H9 (cell line): ENCODE data around the gene LRP1B. TPM values are rescaled to one million over a fixed set of nuclear protein-coding genes. Genes with fewer than 3 reads are reported as not detected.

Experiments
- DNase-seq: peaks from one replicate; pipeline ENCODE4 v3.0.0-alpha.2; 2017
- H2AFZ ChIP-seq: one replicate; pipeline ENCODE4 v1.6.1; 2013; ENCODE audit warnings: mild to moderate bottlenecking, low read length, control low read depth, moderate library complexity
- H2AK5ac ChIP-seq: 2 replicates; pipeline ENCODE4 v1.6.1; 2013; ENCODE audit warnings: low read length, control low read depth, mixed read lengths; ENCODE audit not compliant: insufficient read length
- H2BK120ac ChIP-seq: one replicate; pipeline ENCODE4 v1.6.1; 2013; ENCODE audit warnings: low read depth, mild to moderate bottlenecking, low read length, control low read depth, inconsistent platforms; ENCODE audit not compliant: poor library complexity, severe bottlenecking
- H2BK12ac ChIP-seq: 2 replicates; pipeline ENCODE4 v1.6.1; 2013; ENCODE audit warnings: low read length, control low read depth, mixed read lengths, low read depth; ENCODE audit not compliant: insufficient read length
- H2BK15ac ChIP-seq: 2 replicates; pipeline ENCODE4 v1.6.1; 2013; ENCODE audit warnings: low read depth, low read length, control low read depth
- H2BK20ac ChIP-seq: one replicate; pipeline ENCODE4 v1.6.1; 2013; ENCODE audit warnings: low read depth, mild to moderate bottlenecking, low read length, control low read depth, inconsistent platforms; ENCODE audit not compliant: poor library complexity, severe bottlenecking
- H2BK5ac ChIP-seq: 2 replicates; pipeline ENCODE4 v1.6.1; 2013; ENCODE audit warnings: low read length, control low read depth, mixed read lengths; ENCODE audit not compliant: insufficient read length
- H3K14ac ChIP-seq: 2 replicates; pipeline ENCODE4 v1.6.1; 2013; ENCODE audit warnings: low read length, control low read depth; ENCODE audit not compliant: insufficient read depth
- H3K18ac ChIP-seq: 2 replicates; pipeline ENCODE4 v1.6.1; 2013; ENCODE audit warnings: low read depth, mild to moderate bottlenecking, mixed read lengths, low read length, control low read depth; ENCODE audit not compliant: insufficient read length
- H3K23ac ChIP-seq: 2 replicates; pipeline ENCODE4 v1.6.1; 2013; ENCODE audit warnings: low read length, control low read depth, mixed read lengths, low read depth; ENCODE audit not compliant: insufficient read length
- H3K23me2 ChIP-seq: 2 replicates; pipeline ENCODE4 v1.6.1; 2013; ENCODE audit warnings: low read depth, mild to moderate bottlenecking, mixed read lengths, low read length, control low read depth; ENCODE audit not compliant: insufficient read length, poor library complexity, severe bottlenecking
- H3K27ac ChIP-seq: 2 replicates; pipeline ENCODE4 v1.5.1; 2013; ENCODE audit warnings: low read length, control low read depth, mixed read lengths, low read depth; ENCODE audit not compliant: insufficient read length
- H3K27me3 ChIP-seq: 2 replicates; pipeline ENCODE4 v1.6.1; 2013; ENCODE audit warnings: low read length, control low read depth, inconsistent platforms; ENCODE audit not compliant: insufficient read depth
- H3K4ac ChIP-seq: 2 replicates; pipeline ENCODE4 v1.6.1; 2013; ENCODE audit warnings: low read depth, mild to moderate bottlenecking, control low read depth, inconsistent platforms, low read length, moderate library complexity
- H3K4me1 ChIP-seq: 2 replicates; pipeline ENCODE4 v1.6.1; 2013; ENCODE audit warnings: low read length, control low read depth, inconsistent platforms; ENCODE audit not compliant: insufficient read depth
- H3K4me2 ChIP-seq: 2 replicates; pipeline ENCODE4 v1.6.1; 2013; ENCODE audit warnings: low read length, control low read depth, mixed read lengths; ENCODE audit not compliant: insufficient read length, insufficient read depth
- H3K56ac ChIP-seq: 2 replicates; pipeline ENCODE4 v1.6.1; 2013; ENCODE audit warnings: low read depth, mild to moderate bottlenecking, mixed read lengths, low read length, control low read depth; ENCODE audit not compliant: insufficient read length
- H3K79me1 ChIP-seq: 2 replicates; pipeline ENCODE4 v1.6.1; 2013; ENCODE audit warnings: low read depth, mild to moderate bottlenecking, moderate library complexity, low read length, control low read depth, inconsistent platforms; ENCODE audit not compliant: insufficient read depth, poor library complexity, severe bottlenecking
- H3K79me2 ChIP-seq: 2 replicates; pipeline ENCODE4 v1.6.1; 2013; ENCODE audit warnings: low read length, control low read depth, inconsistent platforms; ENCODE audit not compliant: insufficient read depth
- H3K9ac ChIP-seq: 2 replicates; pipeline ENCODE4 v1.6.1; 2013; ENCODE audit warnings: low read length, control low read depth, mixed read lengths; ENCODE audit not compliant: insufficient read length; ENCODE audit errors: extremely low read depth
- H3K9me3 ChIP-seq: one replicate; pipeline ENCODE4 v1.6.1; 2013; ENCODE audit warnings: low read depth, low read length, inconsistent platforms; ENCODE audit not compliant: control insufficient read depth
- H3T11ph ChIP-seq: one replicate; pipeline ENCODE4 v1.6.1; 2013; ENCODE audit warnings: mild to moderate bottlenecking, low read length, control low read depth, inconsistent platforms
- H4K20me1 ChIP-seq: one replicate; pipeline ENCODE4 v1.6.1; 2013; ENCODE audit not compliant: control insufficient read depth, insufficient read length, insufficient read depth
- H4K5ac ChIP-seq: 2 replicates; pipeline ENCODE4 v1.6.1; 2013; ENCODE audit warnings: low read depth, mild to moderate bottlenecking, mixed read lengths, low read length, control low read depth; ENCODE audit not compliant: insufficient read length
- H4K8ac ChIP-seq: replicated peaks from 2 replicates; pipeline ENCODE4 v1.6.1; 2013; ENCODE audit warnings: low read length, control low read depth, mixed read lengths, low read depth; ENCODE audit not compliant: insufficient read length
- H4K91ac ChIP-seq: 2 replicates; pipeline ENCODE4 v1.6.1; 2013; ENCODE audit warnings: low read depth, mild to moderate bottlenecking, moderate library complexity, mixed read lengths, low read length, control low read depth; ENCODE audit not compliant: insufficient read length
- H3K27ac Mint-ChIP-seq, 3 experiments: 2 replicates in 2 of 3; 3 replicates in 1 of 3; pipeline ENCODE4 v1.8.0; 2020 to 2021; ENCODE audit warnings: mixed read lengths in 3 of 3, mild to moderate bottlenecking in 1 of 3, moderate library complexity in 1 of 3
- H3K27me3 Mint-ChIP-seq: 2 replicates; pipeline ENCODE4 v1.8.0; 2021; ENCODE audit warnings: low read depth, mild to moderate bottlenecking, moderate library complexity, mixed read lengths
- H3K36me3 Mint-ChIP-seq, 3 experiments: 2 replicates in 2 of 3; 3 replicates in 1 of 3; pipeline ENCODE4 v1.8.0; 2020 to 2021; ENCODE audit warnings: low read depth in 3 of 3, mixed read lengths in 3 of 3; ENCODE audit not compliant: insufficient read depth in 1 of 3
- H3K4me1 Mint-ChIP-seq, 2 experiments: 2 replicates each; pipeline ENCODE4 v1.8.0; 2020; ENCODE audit warnings: mixed read lengths in 2 of 2
- H3K4me3 Mint-ChIP-seq, 2 experiments: 2 replicates in 1 of 2; 3 replicates in 1 of 2; pipeline ENCODE4 v1.8.0; 2020 to 2021; ENCODE audit warnings: mild to moderate bottlenecking in 2 of 2, mixed read lengths in 2 of 2, moderate library complexity in 1 of 2
- H3K9me3 Mint-ChIP-seq, 2 experiments: 2 replicates in 1 of 2; 3 replicates in 1 of 2; pipeline ENCODE4 v1.8.0; 2020; ENCODE audit warnings: mild to moderate bottlenecking in 2 of 2, mixed read lengths in 2 of 2, moderate library complexity in 1 of 2
- CTCF ChIP-seq: fragments of 200-600 bp; sonication (generic); conservative IDR thresholded peaks from 3 replicates; pipeline ENCODE4 v1.8.0; 2021; ENCODE audit warnings: antibody characterized with exemption, mild to moderate bottlenecking
- WGBS: extraction: QIAGEN DNeasy Blood & Tissue Kit; methylation state at CpG from one replicate; pipeline ENCODE4 v1.1.7; 2013; ENCODE audit warnings: missing lambda C conversion rate, low lambda C conversion rate, mixed read lengths; ENCODE audit not compliant: insufficient read length; ENCODE audit errors: extremely low coverage; 5-methylcytosine and 5-hydroxymethylcytosine counted together
- total RNA-seq: library from RNA; stranded (reverse); gene quantifications from 2 replicates; pipeline ENCODE4 v1.2.1, GENCODE V29; 2021

Gene LRP1B
- total RNA-seq, 1 experiment from 2014 or later = not detected

- H2BK5ac ChIP-seq = no peak overlapping the region
- H2AFZ ChIP-seq = no peak overlapping the region
- peaks cover 7 to 11% of the 10 kb centered on the region in 2 experiments for H3K4me1 Mint-ChIP-seq
- no peaks in the 10 kb centered on the region for H3K9me3 ChIP-seq
- DNase-seq = no peak
- H3K56ac ChIP-seq = no peak overlapping the region
- H3K9ac ChIP-seq = no peak overlapping the region
- no peaks in the 10 kb centered on the region for H3K23me2 ChIP-seq
- no peak overlapping the region for H3K27ac Mint-ChIP-seq
- H3K18ac ChIP-seq = no peak overlapping the region
- peaks cover 1% of the 10 kb centered on the region; the same call in 1 of the 2 replicates for H3K4me1 ChIP-seq
- H3K27ac ChIP-seq = no peak overlapping the region
- no peak overlapping the region for H3K4me2 ChIP-seq
- no peak overlapping the region for H2BK15ac ChIP-seq
- H3K23ac ChIP-seq = no peak overlapping the region
- H3K36me3 Mint-ChIP-seq = peaks cover 0 to 3% (median 0%) of the 10 kb centered on the region in 3 experiments; a peak in 2 of 7 replicates
- no peak overlapping the region for H4K5ac ChIP-seq
- WGBS = no CpG with 5 or more reads among the region's 2 CpGs
- no peak overlapping the region for H4K8ac ChIP-seq
- no peak overlapping the region for H2BK120ac ChIP-seq
- no peak overlapping the region for H3K4ac ChIP-seq
- no peak overlapping the region for H4K91ac ChIP-seq
- no peaks in the 10 kb centered on the region for H3K27me3 Mint-ChIP-seq
- H3K27me3 ChIP-seq = no peaks in the 10 kb centered on the region
- no peak for TF ChIP-seq CTCF
- H4K20me1 ChIP-seq = no peaks in the 10 kb centered on the region
- H3K79me1 ChIP-seq = no peaks in the 10 kb centered on the region
- H2AK5ac ChIP-seq = no peak overlapping the region
- no peak overlapping the region for H2BK12ac ChIP-seq
- H3K4me3 Mint-ChIP-seq = no peak overlapping the region
- no peaks in the 10 kb centered on the region for H3K79me2 ChIP-seq
- H3K14ac ChIP-seq = no peak overlapping the region
- peaks cover 0 to 3% of the 10 kb centered on the region in 2 experiments; a peak in 2 of 5 replicates for H3K9me3 Mint-ChIP-seq
- H2BK20ac ChIP-seq = no peak overlapping the region
- no peak overlapping the region for H3T11ph ChIP-seq
These were observed 100.1 kb downstream of the LRP1B start for GRCh38 chr2:142030735-142031134.
